Measurements from ENCODE around the gene TUBB8.
"Not testable (repeated sequence)": the region's sequence is repeated elsewhere in the genome, so short reads cannot be mapped to it uniquely, and the experiment has no call there.

Gene TUBB8

DNA sequence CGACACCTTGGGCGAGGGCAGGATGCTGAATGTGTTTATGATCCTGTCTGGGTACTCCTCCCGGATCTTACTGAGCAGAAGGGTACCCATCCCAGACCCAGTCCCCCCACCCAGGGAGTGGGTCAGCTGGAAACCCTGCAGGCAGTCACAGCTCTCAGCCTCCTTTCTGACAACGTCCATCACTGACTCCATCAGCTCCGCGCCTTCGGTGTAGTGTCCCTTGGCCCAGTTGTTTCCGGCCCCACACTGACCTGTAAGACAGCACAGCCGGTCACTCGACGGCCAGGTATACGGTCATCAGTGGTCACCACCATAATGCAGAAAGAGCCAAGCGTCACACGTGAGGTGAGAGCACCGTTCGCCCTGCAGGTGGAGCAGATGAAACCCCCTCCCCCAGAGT lies 1.2 kb downstream of the TUBB8 start:
- DNase-seq (ENCODE audit: low read depth) = not testable (repeated sequence)

DNA sequence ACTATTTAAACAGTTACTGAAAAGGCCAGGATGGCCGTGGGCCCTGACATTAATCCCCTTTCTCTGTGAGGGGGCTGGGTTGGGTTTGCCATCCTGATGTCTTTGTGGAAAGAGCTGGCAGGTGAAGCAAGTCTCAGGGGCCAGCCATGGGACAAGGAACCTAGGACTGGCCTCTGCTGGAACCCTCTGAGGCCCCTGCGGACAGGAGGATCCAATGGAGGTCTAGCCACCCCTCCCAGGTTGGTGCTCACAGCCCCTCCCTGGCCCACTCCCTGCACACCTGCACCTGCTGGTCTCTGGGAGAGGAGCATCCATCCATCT lies 35.8 kb downstream of the TUBB8 start:
- DNase-seq (ENCODE audit: low read depth) = not testable (repeated sequence)

DNA sequence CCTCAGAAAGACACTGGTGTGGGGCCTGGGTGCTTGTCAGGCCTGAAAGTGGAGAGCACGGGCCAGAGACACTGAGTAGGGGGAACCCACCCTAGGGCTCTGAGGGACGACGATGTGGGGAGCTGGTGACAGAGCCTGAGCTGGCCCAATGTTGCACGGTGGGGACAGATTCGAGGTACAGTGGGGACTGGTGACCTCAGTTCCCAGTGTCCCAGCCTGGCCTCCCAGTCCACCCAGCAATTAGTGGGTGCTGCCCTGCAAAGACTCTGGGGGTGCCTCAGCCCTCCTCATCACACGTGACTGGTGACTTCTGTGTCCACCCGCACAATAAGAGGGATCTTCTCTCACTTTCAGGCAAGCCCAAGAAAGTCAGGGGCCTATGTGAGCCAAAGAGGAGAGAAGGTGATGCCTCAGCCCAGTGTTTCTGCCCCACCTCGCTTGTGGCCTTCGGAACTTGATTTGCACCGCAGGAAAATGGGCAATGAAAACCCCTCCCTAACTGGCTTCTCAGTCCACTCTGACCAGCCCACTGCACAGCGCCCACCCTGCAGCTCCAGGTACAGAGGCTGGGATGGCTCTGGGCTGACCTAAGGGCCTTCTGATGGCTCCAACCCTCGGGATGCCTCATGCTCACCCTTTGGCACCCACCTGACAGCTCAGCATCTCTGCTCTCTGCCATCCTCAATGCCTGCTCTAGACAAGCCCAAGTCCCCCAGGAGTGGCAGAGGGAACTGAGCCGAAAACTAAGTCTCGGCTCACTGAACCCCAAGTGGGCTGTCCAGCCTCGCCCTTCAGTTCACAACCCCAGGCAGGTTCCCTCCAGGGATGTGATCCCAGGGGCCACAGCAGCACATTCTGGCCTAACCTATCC lies 36.4 kb downstream of the TUBB8 start:
- not testable (repeated sequence) for DNase-seq (ENCODE audit: low read depth)

DNA sequence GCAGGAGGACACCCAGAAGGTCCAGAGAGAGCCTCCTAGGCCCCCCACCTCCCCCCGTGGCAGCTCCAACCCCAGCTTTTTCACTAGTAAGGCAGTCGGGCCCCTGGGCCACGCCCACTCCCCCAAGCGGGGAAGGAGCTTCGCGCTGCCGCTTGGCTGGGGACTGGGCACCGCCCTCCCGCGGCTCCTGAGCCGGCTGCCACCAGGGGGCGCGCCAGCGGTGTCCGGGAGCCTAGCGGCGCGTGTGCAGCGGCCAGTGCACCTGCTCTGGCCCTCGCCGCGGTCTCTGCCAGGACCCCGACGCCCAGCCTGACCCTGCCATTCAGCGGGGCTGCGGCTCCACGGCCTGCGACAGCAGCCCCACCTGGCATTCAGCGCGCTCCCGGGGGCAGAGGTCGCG lies 37.8 kb downstream of the TUBB8 start:
- DNase-seq (ENCODE audit: low read depth) = not testable (repeated sequence)

DNA sequence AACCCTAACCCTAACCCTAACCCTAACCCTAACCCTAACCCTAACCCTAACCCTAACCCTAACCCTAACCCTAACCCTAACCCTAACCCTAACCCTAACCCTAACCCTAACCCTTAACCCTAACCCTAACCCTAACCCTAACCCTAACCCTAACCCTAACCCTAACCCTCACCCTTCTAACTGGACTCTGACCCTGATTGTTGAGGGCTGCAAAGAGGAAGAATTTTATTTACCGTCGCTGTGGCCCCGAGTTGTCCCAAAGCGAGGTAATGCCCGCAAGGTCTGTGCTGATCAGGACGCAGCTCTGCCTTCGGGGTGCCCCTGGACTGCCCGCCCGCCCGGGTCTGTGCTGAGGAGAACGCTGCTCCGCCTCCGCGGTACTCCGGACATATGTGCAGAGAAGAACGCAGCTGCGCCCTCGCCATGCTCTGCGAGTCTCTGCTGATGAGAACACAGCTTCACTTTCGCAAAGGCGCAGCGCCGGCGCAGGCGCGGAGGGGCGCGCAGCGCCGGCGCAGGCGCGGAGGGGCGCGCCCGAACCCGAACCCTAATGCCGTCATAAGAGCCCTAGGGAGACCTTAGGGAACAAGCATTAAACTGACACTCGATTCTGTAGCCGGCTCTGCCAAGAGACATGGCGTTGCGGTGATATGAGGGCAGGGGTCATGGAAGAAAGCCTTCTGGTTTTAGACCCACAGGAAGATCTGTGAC lies 38.7 kb downstream of the TUBB8 start:
- not testable (repeated sequence) for DNase-seq (ENCODE audit: low read depth)
